ENCODE measurements around the gene TNS3. TPM values are rescaled to one million over a fixed set of nuclear protein-coding genes. Genes with fewer than 3 reads are reported as not detected.

The TNS3 gene
- 5.7 and 8.0 TPM in 2 replicates for total RNA-seq
- polyA plus RNA-seq = 2.7 and 3.3 TPM in 2 replicates

DNA sequence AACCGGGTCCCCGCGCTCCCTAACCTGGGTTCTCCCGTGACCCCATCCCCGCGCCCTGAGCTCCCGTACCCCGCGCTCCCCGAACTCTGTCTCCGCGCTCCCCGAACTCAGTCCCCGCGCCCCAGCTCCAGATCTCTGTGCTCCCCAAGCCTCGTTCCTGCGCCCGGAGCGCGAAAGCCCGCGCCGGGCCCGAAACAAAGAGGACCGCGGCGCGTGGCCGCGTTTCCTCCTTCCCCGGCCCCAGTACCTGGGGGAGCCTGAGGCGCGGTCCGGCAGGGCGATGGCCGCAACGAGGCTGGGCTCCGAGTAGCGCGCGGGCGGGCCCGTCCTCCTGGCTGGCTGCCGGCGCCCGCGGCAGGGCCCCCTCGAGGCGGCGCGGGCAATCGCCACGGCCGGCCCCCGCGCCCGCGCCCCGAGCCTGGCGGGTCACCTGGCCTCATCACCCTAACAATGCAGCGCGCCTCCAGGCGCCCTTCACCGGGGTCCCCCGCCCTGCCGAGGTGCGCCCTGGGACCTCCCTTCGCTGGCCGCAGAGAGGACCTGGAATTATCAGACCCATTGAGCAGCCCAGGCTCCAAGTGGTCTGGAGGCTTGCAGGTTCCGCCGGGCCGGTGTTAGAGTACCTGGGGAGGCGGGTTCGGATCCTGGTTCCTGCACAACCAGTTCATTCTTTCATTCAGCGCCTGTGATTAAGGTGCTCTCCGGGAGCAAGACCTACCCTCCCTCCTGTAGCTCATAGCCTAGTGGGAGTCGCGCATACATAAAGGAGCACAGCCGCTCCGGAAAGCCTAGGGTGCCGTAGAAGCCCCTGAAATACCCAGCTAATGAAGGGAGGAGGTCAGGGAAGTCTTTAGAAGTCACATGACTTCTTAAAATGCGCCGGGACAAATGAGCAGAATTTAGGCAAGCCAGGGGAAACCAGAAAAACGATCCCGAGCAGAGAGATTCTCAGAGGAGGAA, at the start of gene TNS3:
Gene TNS3 (minus strand): TSS at position 308 of the 960 bp plus-strand sequence. CDS start 142,475 bp downstream, outside the sequence.
- TF ChIP-seq, protein P1, sequence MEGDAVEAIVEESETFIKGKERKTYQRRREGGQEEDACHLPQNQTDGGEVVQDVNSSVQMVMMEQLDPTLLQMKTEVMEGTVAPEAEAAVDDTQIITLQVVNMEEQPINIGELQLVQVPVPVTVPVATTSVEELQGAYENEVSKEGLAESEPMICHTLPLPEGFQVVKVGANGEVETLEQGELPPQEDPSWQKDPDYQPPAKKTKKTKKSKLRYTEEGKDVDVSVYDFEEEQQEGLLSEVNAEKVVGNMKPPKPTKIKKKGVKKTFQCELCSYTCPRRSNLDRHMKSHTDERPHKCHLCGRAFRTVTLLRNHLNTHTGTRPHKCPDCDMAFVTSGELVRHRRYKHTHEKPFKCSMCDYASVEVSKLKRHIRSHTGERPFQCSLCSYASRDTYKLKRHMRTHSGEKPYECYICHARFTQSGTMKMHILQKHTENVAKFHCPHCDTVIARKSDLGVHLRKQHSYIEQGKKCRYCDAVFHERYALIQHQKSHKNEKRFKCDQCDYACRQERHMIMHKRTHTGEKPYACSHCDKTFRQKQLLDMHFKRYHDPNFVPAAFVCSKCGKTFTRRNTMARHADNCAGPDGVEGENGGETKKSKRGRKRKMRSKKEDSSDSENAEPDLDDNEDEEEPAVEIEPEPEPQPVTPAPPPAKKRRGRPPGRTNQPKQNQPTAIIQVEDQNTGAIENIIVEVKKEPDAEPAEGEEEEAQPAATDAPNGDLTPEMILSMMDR (IDR thresholded peaks at IDR 0.05; ENCODE audit: low read depth, low read length) = peak; percentile 24
- no peak within 1 kb of the TSS for H3K27ac ChIP-seq
- peaks cover 27% of the 10 kb centered on the region for H3K27me3 ChIP-seq
- no peaks in the 10 kb centered on the region for H3K36me3 ChIP-seq
- H3K4me1 ChIP-seq (ENCODE audit: low read depth) = no peaks in the 10 kb centered on the region
- no peaks in the 10 kb centered on the region for H3K9me3 ChIP-seq (ENCODE audit: low read depth)
- DNase-seq (ENCODE audit: low read depth in 1 of 2, low spot score in 1 of 2) = peak; percentile 54 to 68
- H3K4me3 ChIP-seq = peak within 1 kb of the TSS; percentile 61

DNA sequence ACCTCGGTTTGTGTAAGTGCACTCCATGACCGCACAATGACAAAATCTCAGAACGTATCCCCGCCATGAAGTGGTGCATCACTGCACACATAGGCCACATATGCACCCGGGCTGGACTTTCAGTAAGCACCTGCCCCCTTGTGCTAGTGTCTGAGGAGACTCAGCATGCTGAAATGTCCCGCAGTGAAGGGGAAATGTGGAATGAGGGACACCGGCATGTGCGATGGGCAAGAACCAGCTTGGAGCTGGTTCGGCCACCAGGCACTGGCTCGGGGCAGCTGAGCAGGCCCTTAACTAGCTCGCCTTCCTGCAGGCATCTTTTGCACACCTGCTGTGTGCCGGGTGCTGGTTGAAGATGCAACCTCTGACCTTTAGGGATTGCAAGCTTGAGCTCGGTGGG, 49.8 kb upstream of the TNS3 start:
- TF ChIP-seq, protein P1 (IDR thresholded peaks at IDR 0.05; ENCODE audit: low read depth, low read length) = no peak
- Histone ChIP-seq H3K4me1 (ENCODE audit: low read depth) (peaks cover 3% of the 10 kb centered on the region), H3K27ac (no peak overlapping the region), H3K4me3 (no peak overlapping the region), H3K27me3 (no peaks in the 10 kb centered on the region), H3K9me3 (ENCODE audit: low read depth) (no peaks in the 10 kb centered on the region), H3K36me3 (no peaks in the 10 kb centered on the region)
- no peak for DNase-seq (ENCODE audit: low read depth in 1 of 2, low spot score in 1 of 2)

DNA sequence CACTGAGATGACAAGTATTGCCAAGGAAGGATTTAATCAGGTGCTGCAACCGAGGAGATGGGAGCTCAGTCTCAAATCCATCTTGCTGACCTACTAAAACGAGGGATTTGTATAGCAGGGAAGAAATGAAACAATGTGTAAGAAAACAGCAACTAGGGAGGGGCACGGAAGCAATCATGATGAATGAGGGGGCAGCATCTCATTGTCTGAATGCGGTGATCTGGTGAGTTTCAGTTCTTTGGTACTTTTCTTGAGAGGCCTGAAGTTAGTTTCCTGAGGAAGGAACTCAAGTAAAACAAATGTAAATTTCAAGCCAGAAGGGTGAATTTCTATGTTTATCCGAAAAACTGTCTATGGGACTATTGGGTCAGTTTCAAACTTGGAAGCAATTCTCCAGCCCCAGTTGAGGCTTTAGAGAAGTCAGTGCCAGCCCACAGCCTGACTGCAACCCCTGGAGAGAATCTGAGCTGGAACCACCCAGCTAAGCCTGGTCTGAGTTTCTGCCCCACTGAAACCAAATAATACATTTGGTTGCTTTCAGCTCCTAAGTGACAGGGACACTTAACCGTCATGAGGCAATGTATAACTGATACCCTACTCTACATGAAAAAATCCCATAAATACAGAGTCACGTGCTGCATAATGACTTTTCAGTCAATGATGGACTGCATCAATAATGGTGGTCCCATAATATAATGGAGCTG, 45.8 kb upstream of the TNS3 start:
- no peak for DNase-seq (ENCODE audit: low read depth in 1 of 2, low spot score in 1 of 2)
- TF ChIP-seq, protein P1 (IDR thresholded peaks at IDR 0.05; ENCODE audit: low read depth, low read length) = no peak
- no peak overlapping the region for H3K4me3 ChIP-seq

DNA sequence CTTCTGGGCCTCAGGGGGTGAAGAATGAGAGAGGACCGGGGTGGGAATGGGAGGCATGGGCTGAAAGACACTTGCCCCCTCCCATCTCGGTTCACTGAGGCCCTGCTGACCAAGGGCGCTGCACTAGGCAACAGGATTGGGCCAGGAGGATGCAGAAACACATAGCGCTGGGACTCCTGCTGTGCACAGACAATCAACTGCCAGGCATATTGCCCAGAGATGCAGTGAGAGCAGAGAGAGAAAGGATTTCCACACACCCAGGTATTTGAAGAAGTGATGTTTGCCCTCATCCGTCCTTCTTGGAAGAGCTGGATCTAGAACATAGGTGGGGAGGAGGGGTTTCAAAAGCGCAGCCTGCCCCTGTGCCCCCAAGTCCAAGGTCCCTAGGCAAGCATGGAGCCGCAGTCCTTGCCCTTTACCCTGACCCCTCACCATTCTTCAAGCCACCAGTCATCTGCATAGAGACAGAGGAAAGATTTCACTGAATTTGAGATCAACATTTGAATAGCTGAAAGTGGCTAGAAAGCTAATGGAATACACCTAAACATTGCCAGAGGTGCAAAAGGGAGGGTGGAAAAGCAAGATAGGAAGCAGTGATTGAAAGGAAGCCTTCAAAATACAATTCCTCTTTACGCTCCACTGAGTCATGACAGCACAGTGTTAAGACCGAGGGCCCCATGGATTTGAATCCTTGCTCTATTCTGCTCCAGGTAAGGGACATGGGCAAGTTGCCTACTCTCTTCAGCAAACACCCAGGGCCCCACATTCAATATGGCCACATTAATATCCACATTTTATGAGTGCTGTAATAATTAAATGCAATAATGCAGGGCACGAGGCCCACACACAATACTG, 44.2 kb upstream of the TNS3 start:
- TF ChIP-seq, protein P1 (IDR thresholded peaks at IDR 0.05; ENCODE audit: low read depth, low read length) = no peak
- no peaks in the 10 kb centered on the region for H3K36me3 ChIP-seq
- H3K4me1 ChIP-seq (ENCODE audit: low read depth) = peaks cover 8% of the 10 kb centered on the region
- no peak overlapping the region for H3K27ac ChIP-seq
- no peak for DNase-seq (ENCODE audit: low read depth in 1 of 2, low spot score in 1 of 2)
- H3K9me3 ChIP-seq (ENCODE audit: low read depth) = no peaks in the 10 kb centered on the region
- H3K4me3 ChIP-seq = no peak overlapping the region
- no peaks in the 10 kb centered on the region for H3K27me3 ChIP-seq

More for the DNA sequence above, 45.8 kb upstream of the TNS3 start:
- Histone ChIP-seq H3K9me3 (ENCODE audit: low read depth) (no peaks in the 10 kb centered on the region), H3K4me1 (ENCODE audit: low read depth) (peaks cover 7% of the 10 kb centered on the region), H3K27ac (no peak overlapping the region), H3K36me3 (no peaks in the 10 kb centered on the region), H3K27me3 (no peaks in the 10 kb centered on the region)

DNA sequence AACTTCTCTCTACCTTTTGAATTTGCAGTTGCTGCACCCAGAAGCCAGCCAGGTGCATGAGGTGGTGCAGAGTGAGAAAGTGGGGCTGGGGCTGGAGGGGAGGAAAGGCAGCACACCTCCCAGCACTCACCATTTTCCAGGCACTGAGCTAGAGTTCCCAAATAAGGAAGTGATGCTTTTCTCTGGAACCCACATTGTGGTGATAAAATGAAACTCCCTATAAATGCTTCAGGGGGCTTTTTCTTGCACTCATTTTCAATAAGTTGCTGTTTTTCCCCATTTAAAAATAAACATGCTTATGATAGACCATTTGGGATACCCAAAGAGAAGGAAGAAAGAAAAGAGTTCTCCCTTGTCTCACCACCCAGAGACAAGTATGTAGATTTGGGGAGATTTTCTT, 42.8 kb upstream of the TNS3 start:
- no peak overlapping the region for H3K27ac ChIP-seq
- no peaks in the 10 kb centered on the region for H3K36me3 ChIP-seq
- no peak for DNase-seq (ENCODE audit: low read depth in 1 of 2, low spot score in 1 of 2)
- no peaks in the 10 kb centered on the region for H3K9me3 ChIP-seq (ENCODE audit: low read depth)
- TF ChIP-seq, protein P1 (IDR thresholded peaks at IDR 0.05; ENCODE audit: low read depth, low read length) = no peak
- H3K27me3 ChIP-seq = no peaks in the 10 kb centered on the region
- peaks cover 8% of the 10 kb centered on the region for H3K4me1 ChIP-seq (ENCODE audit: low read depth)
- no peak overlapping the region for H3K4me3 ChIP-seq

Data from cardiac muscle cell (in vitro differentiated cells and primary cell).